ENCODE measurements around the gene SYNGR3.

SYNGR3 gene

DNA sequence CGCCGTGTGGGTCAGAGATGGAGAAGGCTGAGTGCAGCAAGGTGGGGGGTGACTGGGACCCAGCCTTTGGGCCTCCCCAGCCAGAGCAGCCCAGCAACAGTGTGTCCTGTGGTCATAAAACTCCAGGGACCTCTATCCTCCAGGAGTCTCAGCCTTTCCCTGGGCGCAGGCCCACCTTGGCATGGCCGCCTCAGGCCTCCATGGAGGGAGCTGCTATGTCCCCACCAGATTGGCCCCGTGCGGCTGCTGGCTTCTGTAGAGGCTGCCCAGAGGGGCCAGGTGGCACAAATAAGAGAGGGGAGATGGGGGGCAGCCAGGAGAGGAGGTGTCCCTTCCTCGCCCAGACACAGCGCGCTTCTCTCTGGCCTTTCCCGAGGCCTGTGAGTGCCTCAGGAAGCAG lies 2.6 kb upstream of the SYNGR3 start:
- TF ChIP-seq, protein P1, sequence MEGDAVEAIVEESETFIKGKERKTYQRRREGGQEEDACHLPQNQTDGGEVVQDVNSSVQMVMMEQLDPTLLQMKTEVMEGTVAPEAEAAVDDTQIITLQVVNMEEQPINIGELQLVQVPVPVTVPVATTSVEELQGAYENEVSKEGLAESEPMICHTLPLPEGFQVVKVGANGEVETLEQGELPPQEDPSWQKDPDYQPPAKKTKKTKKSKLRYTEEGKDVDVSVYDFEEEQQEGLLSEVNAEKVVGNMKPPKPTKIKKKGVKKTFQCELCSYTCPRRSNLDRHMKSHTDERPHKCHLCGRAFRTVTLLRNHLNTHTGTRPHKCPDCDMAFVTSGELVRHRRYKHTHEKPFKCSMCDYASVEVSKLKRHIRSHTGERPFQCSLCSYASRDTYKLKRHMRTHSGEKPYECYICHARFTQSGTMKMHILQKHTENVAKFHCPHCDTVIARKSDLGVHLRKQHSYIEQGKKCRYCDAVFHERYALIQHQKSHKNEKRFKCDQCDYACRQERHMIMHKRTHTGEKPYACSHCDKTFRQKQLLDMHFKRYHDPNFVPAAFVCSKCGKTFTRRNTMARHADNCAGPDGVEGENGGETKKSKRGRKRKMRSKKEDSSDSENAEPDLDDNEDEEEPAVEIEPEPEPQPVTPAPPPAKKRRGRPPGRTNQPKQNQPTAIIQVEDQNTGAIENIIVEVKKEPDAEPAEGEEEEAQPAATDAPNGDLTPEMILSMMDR (IDR thresholded peaks at IDR 0.05), result no peak
- Histone ChIP-seq H3K4me3 (ENCODE audit: low read depth in 1 of 2, low read length in 1 of 2) (no peak overlapping the region), H3K4me1 (ENCODE audit: control insufficient read depth in 1 of 2, insufficient read depth in 1 of 2, low read depth in 1 of 2, low read length in 1 of 2) (peaks cover 36 to 43% of the 10 kb centered on the region in 2 experiments), H3K9me3 (no peaks in the 10 kb centered on the region), H3K27me3 (peaks cover 63% of the 10 kb centered on the region), H3K27ac (no peak overlapping the region), H3K36me3 (no peaks in the 10 kb centered on the region)

DNA sequence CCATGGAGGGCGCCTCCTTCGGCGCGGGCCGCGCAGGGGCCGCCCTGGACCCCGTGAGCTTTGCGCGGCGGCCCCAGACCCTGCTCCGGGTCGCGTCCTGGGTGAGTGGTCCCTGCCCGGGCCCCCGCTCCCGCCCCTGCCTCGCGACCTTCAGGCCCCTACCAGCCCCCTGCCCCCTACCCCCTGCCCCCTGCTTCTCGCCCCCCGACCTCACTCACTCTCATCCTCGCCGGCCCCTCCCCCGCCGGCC lies 256 bp downstream of the SYNGR3 start:
- no peaks in the 10 kb centered on the region for H3K36me3 ChIP-seq
- no peak overlapping the region for H3K27ac ChIP-seq
- peaks cover 24 to 30% of the 10 kb centered on the region in 2 experiments for H3K4me1 ChIP-seq (ENCODE audit: control insufficient read depth in 1 of 2, insufficient read depth in 1 of 2, low read depth in 1 of 2, low read length in 1 of 2)
- H3K4me3 ChIP-seq (ENCODE audit: low read depth in 1 of 2, low read length in 1 of 2), result peak overlapping the region in 1 of 2 experiments; percentile 70
- TF ChIP-seq, protein P1 (IDR thresholded peaks at IDR 0.05), result no peak
- peaks cover 5% of the 10 kb centered on the region for H3K9me3 ChIP-seq
- peaks cover 64% of the 10 kb centered on the region for H3K27me3 ChIP-seq

DNA sequence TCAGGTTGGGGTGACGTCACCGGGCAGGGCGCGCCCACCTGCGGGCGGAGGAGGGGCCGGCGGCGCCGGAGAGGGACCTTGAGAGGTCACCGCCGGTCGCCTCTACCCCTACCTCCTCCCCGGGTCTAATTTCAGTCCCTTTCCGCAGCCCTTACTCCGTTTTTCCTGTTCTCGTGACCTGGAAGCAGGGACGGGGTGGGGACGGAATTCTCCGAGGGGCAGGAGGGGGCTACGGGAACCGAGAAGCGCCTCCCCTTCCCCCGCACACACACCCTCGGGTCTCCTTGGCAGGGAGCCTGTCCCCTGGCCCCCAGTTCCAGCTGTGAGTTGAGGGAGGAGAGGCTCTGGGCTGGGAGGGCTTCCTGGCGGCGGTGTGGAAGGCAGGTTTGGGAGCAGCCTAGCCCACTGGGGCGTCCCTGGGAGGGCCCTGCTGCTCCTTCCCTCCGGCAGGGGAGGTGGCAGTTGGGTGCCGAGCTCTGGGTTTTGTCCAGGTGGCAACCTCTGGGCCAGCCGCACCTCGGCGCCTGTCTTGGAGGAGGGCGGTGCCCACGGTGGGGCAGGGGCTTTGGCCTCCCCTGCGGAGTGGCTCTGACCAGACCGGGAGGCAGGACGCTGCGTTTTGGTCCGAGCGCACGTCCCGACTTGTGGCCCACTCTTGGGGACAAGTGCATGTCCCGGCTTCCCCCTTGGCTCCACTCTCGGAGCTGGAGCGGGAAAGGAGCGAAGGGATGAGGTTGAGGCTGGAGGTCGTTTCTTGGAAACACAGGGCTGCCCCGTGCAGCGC lies 773 bp downstream of the SYNGR3 start:
- Histone ChIP-seq H3K36me3 (no peaks in the 10 kb centered on the region), H3K9me3 (peaks cover 5% of the 10 kb centered on the region), H3K27me3 (peaks cover 64% of the 10 kb centered on the region), H3K4me1 (ENCODE audit: control insufficient read depth in 1 of 2, insufficient read depth in 1 of 2, low read depth in 1 of 2, low read length in 1 of 2) (peaks cover 19 to 28% of the 10 kb centered on the region in 2 experiments), H3K4me3 (ENCODE audit: low read depth in 1 of 2, low read length in 1 of 2) (peak overlapping the region in 1 of 2 experiments; percentile 70), H3K27ac (no peak overlapping the region)
- TF ChIP-seq, protein P1 (IDR thresholded peaks at IDR 0.05), result no peak

DNA sequence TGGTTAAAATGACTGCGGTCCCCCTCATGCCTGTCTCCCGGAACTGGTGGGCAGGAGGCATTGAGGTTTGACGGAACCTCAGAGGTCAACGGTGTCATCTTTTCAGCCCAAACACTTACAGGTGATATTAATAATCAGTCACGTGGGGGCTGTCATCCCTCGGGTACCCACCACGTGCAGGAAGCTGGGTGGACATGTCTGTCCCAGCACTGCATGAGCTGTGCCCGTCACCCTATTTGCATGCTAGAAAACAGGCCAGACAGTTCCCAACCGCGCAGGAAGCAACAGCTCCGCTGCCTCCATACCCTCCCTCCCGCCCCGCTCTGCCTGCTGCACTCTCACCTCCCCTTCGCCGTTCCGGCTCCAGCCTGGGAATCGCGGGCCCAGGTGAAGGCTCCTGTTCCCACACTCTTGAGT lies 1.4 kb downstream of the SYNGR3 start:
- TF ChIP-seq, protein P1 (IDR thresholded peaks at IDR 0.05), result no peak
- Histone ChIP-seq H3K9me3 (peaks cover 5% of the 10 kb centered on the region), H3K27me3 (peaks cover 64% of the 10 kb centered on the region), H3K27ac (no peak overlapping the region), H3K4me1 (ENCODE audit: control insufficient read depth in 1 of 2, insufficient read depth in 1 of 2, low read depth in 1 of 2, low read length in 1 of 2) (peaks cover 19 to 28% of the 10 kb centered on the region in 2 experiments), H3K4me3 (ENCODE audit: low read depth in 1 of 2, low read length in 1 of 2) (peak overlapping the region; percentile 70 to 71), H3K36me3 (no peaks in the 10 kb centered on the region)

DNA sequence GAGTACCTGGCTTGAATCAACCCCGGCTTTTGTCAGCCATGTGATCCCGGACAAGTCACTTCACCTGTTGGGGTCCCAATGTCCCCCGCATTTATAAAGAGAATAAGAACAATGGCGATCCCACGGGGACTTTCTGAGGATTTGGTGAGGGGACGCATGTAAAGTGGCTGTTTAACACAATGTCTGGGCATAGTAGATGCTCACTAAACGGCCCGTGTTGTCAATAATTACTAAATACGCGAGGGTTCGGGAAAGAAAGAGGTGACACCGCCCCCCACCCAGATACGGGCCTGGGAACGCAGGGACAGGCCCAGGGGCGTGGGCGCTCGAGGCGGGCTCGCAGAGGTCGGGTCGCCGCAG lies 1.8 kb downstream of the SYNGR3 start:
- Histone ChIP-seq H3K27me3 (peaks cover 64% of the 10 kb centered on the region), H3K4me1 (ENCODE audit: control insufficient read depth in 1 of 2, insufficient read depth in 1 of 2, low read depth in 1 of 2, low read length in 1 of 2) (peaks cover 19 to 28% of the 10 kb centered on the region in 2 experiments), H3K27ac (peak overlapping the region; percentile 69), H3K9me3 (peaks cover 5% of the 10 kb centered on the region), H3K4me3 (ENCODE audit: low read depth in 1 of 2, low read length in 1 of 2) (peak overlapping the region; percentile 70 to 71), H3K36me3 (no peaks in the 10 kb centered on the region)
- TF ChIP-seq, protein P1 (IDR thresholded peaks at IDR 0.05), result no peak
